Trophoblast cell (in vitro differentiated cells and primary cell): ENCODE data around the gene CKB.

Experiments
- DNase-seq, 2 donors: peaks; one replicate each; pipeline ENCODE4 v3.0.0-alpha.2; 2016
- H2AFZ ChIP-seq: 2 replicates; pipeline ENCODE4 v1.6.1; 2013; ENCODE audit warnings: low read length, moderate library complexity, mild to moderate bottlenecking; ENCODE audit not compliant: insufficient read depth, poor library complexity
- H2AK5ac ChIP-seq: 2 replicates; pipeline ENCODE4 v1.6.1; 2013; ENCODE audit warnings: mild to moderate bottlenecking, low read length
- H2BK120ac ChIP-seq: 2 replicates; pipeline ENCODE4 v1.6.1; 2013; ENCODE audit warnings: low read length, mild to moderate bottlenecking, moderate library complexity; ENCODE audit not compliant: insufficient read depth, poor library complexity
- H2BK12ac ChIP-seq: 2 replicates; pipeline ENCODE4 v1.6.1; 2013; ENCODE audit warnings: mild to moderate bottlenecking, low read length, moderate library complexity
- H2BK5ac ChIP-seq: 2 replicates; pipeline ENCODE4 v1.6.1; 2013; ENCODE audit warnings: low read length, low read depth, moderate library complexity, mild to moderate bottlenecking; ENCODE audit not compliant: poor library complexity
- H3K14ac ChIP-seq: 2 replicates; pipeline ENCODE4 v1.6.1; 2013; ENCODE audit warnings: mild to moderate bottlenecking, low read length
- H3K18ac ChIP-seq: 2 replicates; pipeline ENCODE4 v1.6.1; 2013; ENCODE audit warnings: mild to moderate bottlenecking, low read length
- H3K23ac ChIP-seq: 2 replicates; pipeline ENCODE4 v1.6.1; 2013; ENCODE audit warnings: low read length
- H3K27ac ChIP-seq: 2 replicates; pipeline ENCODE4 v1.5.1; 2013; ENCODE audit warnings: low read depth, mild to moderate bottlenecking, inconsistent platforms, low read length, moderate library complexity
- H3K27me3 ChIP-seq: 2 replicates; pipeline ENCODE4 v1.6.1; 2013; ENCODE audit warnings: inconsistent platforms, mild to moderate bottlenecking, low read length, moderate library complexity; ENCODE audit not compliant: insufficient read depth
- H3K36me3 ChIP-seq, 2 experiments: 1 replicate in 1 of 2; 2 replicates in 1 of 2; pipeline ENCODE4 v1.6.1; 2013; ENCODE audit warnings: low read length in 2 of 2, mild to moderate bottlenecking in 2 of 2, moderate library complexity in 1 of 2; ENCODE audit not compliant: insufficient read depth in 2 of 2, control insufficient read depth in 1 of 2
- H3K4ac ChIP-seq: 2 replicates; pipeline ENCODE4 v1.6.1; 2013; ENCODE audit warnings: low read depth, mild to moderate bottlenecking, low read length, moderate library complexity
- H3K4me1 ChIP-seq, 2 experiments: 1 replicate in 1 of 2; 2 replicates in 1 of 2; pipeline ENCODE4 v1.6.1; 2013; ENCODE audit warnings: low read length in 2 of 2, mild to moderate bottlenecking in 2 of 2, moderate library complexity in 1 of 2; ENCODE audit not compliant: insufficient read depth in 2 of 2, control insufficient read depth in 1 of 2
- H3K4me2 ChIP-seq: 2 replicates; pipeline ENCODE4 v1.6.1; 2013; ENCODE audit warnings: inconsistent platforms, mild to moderate bottlenecking, low read length, moderate library complexity
- H3K4me3 ChIP-seq: 2 replicates; pipeline ENCODE4 v1.5.1; 2013; ENCODE audit warnings: mild to moderate bottlenecking, low read depth, low read length, inconsistent platforms
- H3K79me1 ChIP-seq: one replicate; pipeline ENCODE4 v1.6.1; 2013; ENCODE audit warnings: low read length
- H3K79me2 ChIP-seq: 2 replicates; pipeline ENCODE4 v1.6.1; 2013; ENCODE audit warnings: low read length, mild to moderate bottlenecking; ENCODE audit not compliant: control insufficient read depth, insufficient read depth, poor library complexity
- H3K9ac ChIP-seq: 2 replicates; pipeline ENCODE4 v1.6.1; 2013; ENCODE audit warnings: mild to moderate bottlenecking, low read length
- H3K9me3 ChIP-seq: 2 replicates; pipeline ENCODE4 v1.6.1; 2013; ENCODE audit warnings: low read depth, mild to moderate bottlenecking, control low read depth, inconsistent platforms, low read length; ENCODE audit not compliant: insufficient read depth
- H4K12ac ChIP-seq: 2 replicates; pipeline ENCODE4 v1.6.1; 2013; ENCODE audit warnings: low read depth, mild to moderate bottlenecking, low read length, moderate library complexity
- H4K8ac ChIP-seq: 2 replicates; pipeline ENCODE4 v1.6.1; 2013; ENCODE audit warnings: low read depth, mild to moderate bottlenecking, low read length, moderate library complexity
- H4K91ac ChIP-seq: one replicate; pipeline ENCODE4 v1.6.1; 2013; ENCODE audit warnings: low read depth, mild to moderate bottlenecking, low read length, moderate library complexity
- WGBS: extraction: QIAGEN DNeasy Blood & Tissue Kit; methylation state at CpG from one replicate; pipeline ENCODE4 v1.1.7; 2013; ENCODE audit warnings: missing lambda C conversion rate; ENCODE audit not compliant: insufficient read length, insufficient coverage; ENCODE audit errors: extremely low coverage; 5-methylcytosine and 5-hydroxymethylcytosine counted together

Gene CKB

DNA sequence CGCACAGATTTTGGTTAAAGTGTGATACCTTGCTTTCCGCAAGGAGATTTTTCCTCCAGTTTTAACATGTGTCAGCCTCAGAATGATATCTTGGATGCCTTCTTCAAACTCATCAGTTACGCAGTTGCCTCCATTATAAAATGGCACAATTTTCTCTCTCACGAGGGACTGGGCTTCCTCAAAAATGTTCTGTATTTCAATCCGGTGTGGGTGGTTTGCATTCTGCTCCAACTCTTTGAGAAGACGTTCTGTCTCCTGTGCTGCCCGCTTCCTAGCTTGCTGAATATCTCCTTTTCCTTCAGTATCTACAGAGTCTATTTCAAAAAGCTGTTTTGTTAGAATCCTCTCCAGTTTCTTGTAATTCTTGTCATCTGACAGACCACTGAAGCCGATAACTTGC lies 38.1 kb upstream of the CKB start:
- Histone ChIP-seq H3K4me3 (no peak overlapping the region), H3K36me3 (peaks cover 7 to 15% of the 10 kb centered on the region in 2 experiments), H2AK5ac (no peak overlapping the region), H3K79me2 (peaks cover 24% of the 10 kb centered on the region), H3K9me3 (no peaks in the 10 kb centered on the region), H3K27ac (no peak overlapping the region), H3K14ac (no peak overlapping the region), H3K9ac (no peak overlapping the region), H3K18ac (no peak overlapping the region), H2BK5ac (no peak overlapping the region), H3K4me1 (peaks cover 0 to 8% of the 10 kb centered on the region in 2 experiments), H4K12ac (no peak overlapping the region), H3K23ac (no peak overlapping the region), H4K8ac (no peak overlapping the region), H3K4me2 (no peak overlapping the region), H2BK120ac (no peak overlapping the region), H4K91ac (no peak overlapping the region), H3K4ac (peak overlapping the region; percentile 73), H2AFZ (no peak overlapping the region), H2BK12ac (no peak overlapping the region), H3K79me1 (peaks cover 14% of the 10 kb centered on the region), H3K27me3 (no peaks in the 10 kb centered on the region)
- no peak for DNase-seq
- WGBS, result no CpG with 5 or more reads among the region's 8 CpGs

- no peak overlapping the region for H3K14ac ChIP-seq
- H3K27me3 ChIP-seq, result no peaks in the 10 kb centered on the region
- H2BK12ac ChIP-seq, result no peak overlapping the region
- H3K36me3 ChIP-seq, result peaks cover 7 to 15% of the 10 kb centered on the region in 2 experiments
- peak overlapping the region; percentile 51 for H3K23ac ChIP-seq
- WGBS, result no CpG with 5 or more reads among the region's 9 CpGs
- H3K79me2 ChIP-seq, result peaks cover 22% of the 10 kb centered on the region
- no peak overlapping the region for H2AK5ac ChIP-seq
- H3K9ac ChIP-seq, result no peak overlapping the region
- H2AFZ ChIP-seq, result no peak overlapping the region
- no peak overlapping the region for H4K91ac ChIP-seq
- no peaks in the 10 kb centered on the region for H3K9me3 ChIP-seq
- no peak overlapping the region for H2BK5ac ChIP-seq
- H3K4me1 ChIP-seq, result peaks cover 0 to 8% of the 10 kb centered on the region in 2 experiments
- peaks cover 14% of the 10 kb centered on the region for H3K79me1 ChIP-seq
- no peak overlapping the region for H3K4me2 ChIP-seq
- no peak overlapping the region for H2BK120ac ChIP-seq
- H3K4me3 ChIP-seq, result no peak overlapping the region
- H3K4ac ChIP-seq, result no peak overlapping the region
- H4K12ac ChIP-seq, result no peak overlapping the region
- no peak overlapping the region for H3K27ac ChIP-seq
- no peak overlapping the region for H4K8ac ChIP-seq
- H3K18ac ChIP-seq, result no peak overlapping the region
- DNase-seq, result no peak
These were observed 37.1 kb upstream of the CKB start for GRCh38 chr14:103559766-103560165.

- Histone ChIP-seq H3K4me3 (no peak overlapping the region), H3K36me3 (peaks cover 7 to 15% of the 10 kb centered on the region in 2 experiments), H3K4ac (no peak overlapping the region), H3K4me2 (no peak overlapping the region), H3K14ac (no peak overlapping the region), H2BK12ac (no peak overlapping the region), H3K79me2 (peaks cover 18% of the 10 kb centered on the region), H3K4me1 (peaks cover 0 to 8% of the 10 kb centered on the region in 2 experiments), H4K12ac (no peak overlapping the region), H4K91ac (no peak overlapping the region), H4K8ac (no peak overlapping the region), H2BK5ac (no peak overlapping the region), H2AK5ac (no peak overlapping the region), H3K23ac (no peak overlapping the region), H2AFZ (no peak overlapping the region), H3K9me3 (no peaks in the 10 kb centered on the region), H3K79me1 (peaks cover 14% of the 10 kb centered on the region), H3K27me3 (no peaks in the 10 kb centered on the region), H3K18ac (no peak overlapping the region), H2BK120ac (no peak overlapping the region), H3K9ac (no peak overlapping the region), H3K27ac (no peak overlapping the region)
- peak; percentile 86 to 97 for DNase-seq
- WGBS, result no CpG with 5 or more reads among the region's 16 CpGs
These were observed 35.6 kb upstream of the CKB start for GRCh38 chr14:103558071-103558882.

DNA sequence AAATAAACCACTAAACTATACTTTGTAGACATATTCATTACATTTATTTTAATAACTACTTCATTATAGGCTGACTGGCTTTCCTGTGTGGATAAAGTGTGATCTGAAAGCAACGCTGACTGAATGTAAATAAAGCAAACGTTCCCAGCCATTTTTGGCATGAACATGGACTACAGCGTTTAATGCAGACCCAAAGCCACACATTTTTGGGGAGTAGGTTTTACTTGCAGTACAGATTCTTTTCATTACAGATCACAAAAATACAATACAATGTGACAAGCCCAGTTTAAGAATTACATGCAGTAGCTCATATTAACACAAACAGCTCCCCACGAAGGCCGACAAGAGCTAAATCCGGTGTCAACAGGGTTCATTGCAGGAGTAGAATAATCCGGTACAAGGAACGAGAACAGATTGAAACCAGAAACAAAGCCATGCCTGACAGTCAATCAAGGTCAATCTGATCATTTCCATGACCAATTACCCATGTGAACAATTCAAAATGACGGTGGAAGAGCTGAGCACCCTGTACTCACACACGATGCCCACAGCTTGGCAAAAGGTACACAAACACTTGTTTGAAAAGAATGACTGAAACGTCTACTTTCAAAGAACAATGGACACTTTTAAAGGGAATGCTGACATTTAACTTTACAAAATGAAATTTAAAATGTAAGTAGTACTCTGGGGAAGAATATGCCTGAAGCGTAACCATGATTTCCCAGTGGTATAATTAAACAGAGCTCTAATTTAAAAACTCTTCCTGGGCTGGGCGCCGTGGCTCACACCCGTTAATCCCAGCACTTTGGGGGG lies 34.5 kb upstream of the CKB start:
- no peak overlapping the region for H4K91ac ChIP-seq
- H3K14ac ChIP-seq, result no peak overlapping the region
- H3K27me3 ChIP-seq, result no peaks in the 10 kb centered on the region
- H2BK5ac ChIP-seq, result no peak overlapping the region
- H3K23ac ChIP-seq, result no peak overlapping the region
- H3K18ac ChIP-seq, result no peak overlapping the region
- no peak overlapping the region for H3K9ac ChIP-seq
- H4K8ac ChIP-seq, result no peak overlapping the region
- peaks cover 0 to 8% of the 10 kb centered on the region in 2 experiments for H3K4me1 ChIP-seq
- H3K4me2 ChIP-seq, result no peak overlapping the region
- no peak overlapping the region for H2BK120ac ChIP-seq
- no peak overlapping the region for H3K27ac ChIP-seq
- no peak overlapping the region for H3K4ac ChIP-seq
- H3K79me2 ChIP-seq, result peaks cover 10% of the 10 kb centered on the region
- H2AK5ac ChIP-seq, result no peak overlapping the region
- no peaks in the 10 kb centered on the region for H3K9me3 ChIP-seq
- no peak for DNase-seq
- H3K79me1 ChIP-seq, result peaks cover 4% of the 10 kb centered on the region
- H2AFZ ChIP-seq, result no peak overlapping the region
- WGBS, result no CpG with 5 or more reads among the region's 15 CpGs
- no peak overlapping the region for H3K4me3 ChIP-seq
- H2BK12ac ChIP-seq, result no peak overlapping the region
- H3K36me3 ChIP-seq, result peaks cover 7 to 15% of the 10 kb centered on the region in 2 experiments
- no peak overlapping the region for H4K12ac ChIP-seq
